ENCODE results near the gene OR1J2.

GRCh38 chr9:122527193-122527592 is 16.6 kb downstream of the OR1J2 start, which contains the start of gene OR1N1:
- TF ChIP-seq MXD4 (CRISPR knock-in tag; IDR thresholded peaks at IDR 0.05; ENCODE audit: borderline replicate concordance), result no peak
- no peak for TF ChIP-seq CBFB (CRISPR knock-in tag; IDR thresholded peaks at IDR 0.05; ENCODE audit: low read depth)
- TF ChIP-seq, protein P1, sequence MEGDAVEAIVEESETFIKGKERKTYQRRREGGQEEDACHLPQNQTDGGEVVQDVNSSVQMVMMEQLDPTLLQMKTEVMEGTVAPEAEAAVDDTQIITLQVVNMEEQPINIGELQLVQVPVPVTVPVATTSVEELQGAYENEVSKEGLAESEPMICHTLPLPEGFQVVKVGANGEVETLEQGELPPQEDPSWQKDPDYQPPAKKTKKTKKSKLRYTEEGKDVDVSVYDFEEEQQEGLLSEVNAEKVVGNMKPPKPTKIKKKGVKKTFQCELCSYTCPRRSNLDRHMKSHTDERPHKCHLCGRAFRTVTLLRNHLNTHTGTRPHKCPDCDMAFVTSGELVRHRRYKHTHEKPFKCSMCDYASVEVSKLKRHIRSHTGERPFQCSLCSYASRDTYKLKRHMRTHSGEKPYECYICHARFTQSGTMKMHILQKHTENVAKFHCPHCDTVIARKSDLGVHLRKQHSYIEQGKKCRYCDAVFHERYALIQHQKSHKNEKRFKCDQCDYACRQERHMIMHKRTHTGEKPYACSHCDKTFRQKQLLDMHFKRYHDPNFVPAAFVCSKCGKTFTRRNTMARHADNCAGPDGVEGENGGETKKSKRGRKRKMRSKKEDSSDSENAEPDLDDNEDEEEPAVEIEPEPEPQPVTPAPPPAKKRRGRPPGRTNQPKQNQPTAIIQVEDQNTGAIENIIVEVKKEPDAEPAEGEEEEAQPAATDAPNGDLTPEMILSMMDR (IDR thresholded peaks at IDR 0.05), result no peak
- TF ChIP-seq TEAD4 (CRISPR knock-in tag; IDR thresholded peaks at IDR 0.05), result no peak
- no peak for TF ChIP-seq NFE2L1 (CRISPR knock-in tag; IDR thresholded peaks at IDR 0.05)
- no peak for TF ChIP-seq SP1 (CRISPR knock-in tag; conservative IDR thresholded peaks at IDR 0.05)
- no peak for TF ChIP-seq USF2 (CRISPR knock-in tag; IDR thresholded peaks at IDR 0.05)
- TF ChIP-seq CREM (CRISPR knock-in tag; IDR thresholded peaks at IDR 0.05), result no peak
- no peak for TF ChIP-seq GRHL2 (CRISPR knock-in tag; IDR thresholded peaks at IDR 0.05; ENCODE audit: insufficient replicate concordance, severe bottlenecking)
- TF ChIP-seq, protein P2, sequence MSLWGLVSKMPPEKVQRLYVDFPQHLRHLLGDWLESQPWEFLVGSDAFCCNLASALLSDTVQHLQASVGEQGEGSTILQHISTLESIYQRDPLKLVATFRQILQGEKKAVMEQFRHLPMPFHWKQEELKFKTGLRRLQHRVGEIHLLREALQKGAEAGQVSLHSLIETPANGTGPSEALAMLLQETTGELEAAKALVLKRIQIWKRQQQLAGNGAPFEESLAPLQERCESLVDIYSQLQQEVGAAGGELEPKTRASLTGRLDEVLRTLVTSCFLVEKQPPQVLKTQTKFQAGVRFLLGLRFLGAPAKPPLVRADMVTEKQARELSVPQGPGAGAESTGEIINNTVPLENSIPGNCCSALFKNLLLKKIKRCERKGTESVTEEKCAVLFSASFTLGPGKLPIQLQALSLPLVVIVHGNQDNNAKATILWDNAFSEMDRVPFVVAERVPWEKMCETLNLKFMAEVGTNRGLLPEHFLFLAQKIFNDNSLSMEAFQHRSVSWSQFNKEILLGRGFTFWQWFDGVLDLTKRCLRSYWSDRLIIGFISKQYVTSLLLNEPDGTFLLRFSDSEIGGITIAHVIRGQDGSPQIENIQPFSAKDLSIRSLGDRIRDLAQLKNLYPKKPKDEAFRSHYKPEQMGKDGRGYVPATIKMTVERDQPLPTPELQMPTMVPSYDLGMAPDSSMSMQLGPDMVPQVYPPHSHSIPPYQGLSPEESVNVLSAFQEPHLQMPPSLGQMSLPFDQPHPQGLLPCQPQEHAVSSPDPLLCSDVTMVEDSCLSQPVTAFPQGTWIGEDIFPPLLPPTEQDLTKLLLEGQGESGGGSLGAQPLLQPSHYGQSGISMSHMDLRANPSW (CRISPR knock-in tag; conservative IDR thresholded peaks at IDR 0.05; ENCODE audit: low read depth), result no peak
- TF ChIP-seq, protein P3, sequence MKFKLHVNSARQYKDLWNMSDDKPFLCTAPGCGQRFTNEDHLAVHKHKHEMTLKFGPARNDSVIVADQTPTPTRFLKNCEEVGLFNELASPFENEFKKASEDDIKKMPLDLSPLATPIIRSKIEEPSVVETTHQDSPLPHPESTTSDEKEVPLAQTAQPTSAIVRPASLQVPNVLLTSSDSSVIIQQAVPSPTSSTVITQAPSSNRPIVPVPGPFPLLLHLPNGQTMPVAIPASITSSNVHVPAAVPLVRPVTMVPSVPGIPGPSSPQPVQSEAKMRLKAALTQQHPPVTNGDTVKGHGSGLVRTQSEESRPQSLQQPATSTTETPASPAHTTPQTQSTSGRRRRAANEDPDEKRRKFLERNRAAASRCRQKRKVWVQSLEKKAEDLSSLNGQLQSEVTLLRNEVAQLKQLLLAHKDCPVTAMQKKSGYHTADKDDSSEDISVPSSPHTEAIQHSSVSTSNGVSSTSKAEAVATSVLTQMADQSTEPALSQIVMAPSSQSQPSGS (CRISPR knock-in tag; IDR thresholded peaks at IDR 0.05; ENCODE audit: borderline replicate concordance, low read depth), result no peak
- TF ChIP-seq ZNF121 (CRISPR knock-in tag; IDR thresholded peaks at IDR 0.05), result no peak
- no peak for TF ChIP-seq ZBTB21 (CRISPR knock-in tag; IDR thresholded peaks at IDR 0.05; ENCODE audit: borderline replicate concordance)

Measured in WTC11 (cell line).